HepG2 (cell line): ENCODE measurements around the gene SLC25A22. TPM values are rescaled to one million over a fixed set of nuclear protein-coding genes. Genes with fewer than 3 reads are reported as not detected.

ENCODE experiments used
- ARID4A ChIP-seq: sonication (generic); formaldehyde crosslinking; IDR thresholded peaks from 2 replicates; pipeline ENCODE4 v1.5.0; 2020; ENCODE audit warnings: mild to moderate bottlenecking, missing genetic modification reagents, borderline replicate concordance
- CBFB ChIP-seq: sonication (generic); formaldehyde crosslinking; IDR thresholded peaks from 2 replicates; pipeline ENCODE4 v1.4.0; 2020; ENCODE audit warnings: missing genetic modification reagents
- HNRNPL ChIP-seq: fragments of 200-400 bp; formaldehyde crosslinking; IDR thresholded peaks from 2 replicates; pipeline ENCODE4 v1.6.1; 2017; ENCODE audit warnings: mild to moderate bottlenecking, low read depth, low read length
- IKZF4 ChIP-seq: sonication (generic); formaldehyde crosslinking; IDR thresholded peaks from 2 replicates; pipeline ENCODE4 v1.5.1; 2020; ENCODE audit warnings: borderline replicate concordance, mild to moderate bottlenecking, low read depth, missing genetic modification reagents; ENCODE audit errors: not compliant biosample characterization
- LCORL ChIP-seq, 2 experiments: fragments of 450-650 bp in 1 of 2; sonication (generic) in 1 of 2; formaldehyde crosslinking in 1 of 2; IDR thresholded peaks; 2 replicates each; pipeline versions ENCODE4 v1.5.0 to v1.6.1; 2017 to 2020; ENCODE audit warnings: antibody characterized with exemption in 1 of 2, missing genetic modification reagents in 1 of 2
- NR0B2 ChIP-seq: sonication (generic); formaldehyde crosslinking; IDR thresholded peaks from 2 replicates; pipeline ENCODE4 v1.4.0; 2020; ENCODE audit warnings: mild to moderate bottlenecking, missing genetic modification reagents
- POLR2G ChIP-seq: fragments of 200-400 bp; formaldehyde crosslinking; IDR thresholded peaks from 2 replicates; pipeline ENCODE4 v1.6.1; 2018; ENCODE audit warnings: mild to moderate bottlenecking, low read depth, low read length, moderate library complexity
- RCOR2 ChIP-seq: IDR thresholded peaks from 2 replicates; pipeline ENCODE4 v1.6.1; 2016; ENCODE audit warnings: missing biosample characterization, missing genetic modification reagents
- SMARCC2 ChIP-seq: fragments of 450-650 bp; IDR thresholded peaks from 2 replicates; pipeline ENCODE4 v1.6.1; 2017; ENCODE audit warnings: antibody characterized with exemption, mild to moderate bottlenecking
- TCF12 ChIP-seq, 2 experiments: fragments of 450-650 bp in 1 of 2; sonication (generic) in 1 of 2; formaldehyde crosslinking in 1 of 2; IDR thresholded peaks; 2 replicates each; pipeline versions ENCODE4 v1.6.1 to v1.8.0; 2017 to 2022; ENCODE audit warnings: antibody characterized with exemption in 1 of 2, mild to moderate bottlenecking in 1 of 2, missing genetic modification reagents in 1 of 2, moderate library complexity in 1 of 2
- THAP9 ChIP-seq: sonication (generic); formaldehyde crosslinking; IDR thresholded peaks from 2 replicates; pipeline ENCODE4; 2020; ENCODE audit warnings: missing genetic modification reagents, mild to moderate bottlenecking, borderline replicate concordance
- ZBTB37 ChIP-seq: sonication (generic); formaldehyde crosslinking; IDR thresholded peaks from 2 replicates; pipeline ENCODE4 v1.4.0; 2020; ENCODE audit warnings: mild to moderate bottlenecking, missing genetic modification reagents
- ZBTB7A ChIP-seq: sonication (generic); formaldehyde crosslinking; IDR thresholded peaks from 2 replicates; pipeline ENCODE4 v1.8.0; 2022; ENCODE audit warnings: mild to moderate bottlenecking, missing genetic modification reagents
- ZNF333 ChIP-seq: sonication (generic); formaldehyde crosslinking; IDR thresholded peaks from 2 replicates; pipeline ENCODE4 v1.4.0; 2020; ENCODE audit warnings: mild to moderate bottlenecking, missing genetic modification reagents, borderline replicate concordance
- ZNF747 ChIP-seq: sonication (generic); formaldehyde crosslinking; IDR thresholded peaks from 2 replicates; pipeline ENCODE4 v1.8.1; 2023; ENCODE audit warnings: missing genetic modification reagents, mild to moderate bottlenecking, borderline replicate concordance
- ZUFSP ChIP-seq: sonication (generic); formaldehyde crosslinking; IDR thresholded peaks from 2 replicates; pipeline ENCODE4 v1.9.0; 2021; ENCODE audit warnings: missing genetic modification reagents, mild to moderate bottlenecking, borderline replicate concordance
- polyA plus RNA-seq, 8 experiments: library from polyadenylated mRNA; depleted of rRNA in 3 of 8; stranded (reverse) in 7 of 8; unstranded in 1 of 8; fragments of >200 nt; fragmentation: Illumina TruSeq in 4 of 8; extraction: Trizol in 4 of 8; gene quantifications; 2 replicates each; pipeline versions ENCODE4 v1.2.1 to v1.2.3, GENCODE V29; 2011 to 2016; ENCODE audit warnings: low read depth in 4 of 8, missing spikeins in 1 of 8, mixed read lengths in 1 of 8; ENCODE audit not compliant: insufficient read depth in 1 of 8
- total RNA-seq, 5 experiments: library from RNA; depleted of rRNA; stranded (reverse); fragments of >200 nt; fragmentation: Illumina TruSeq; extraction: Trizol; gene quantifications; 2 replicates each; pipeline ENCODE4 v1.2.3, GENCODE V29; 2016; ENCODE audit warnings: low read depth in 1 of 5

The SLC25A22 gene
- total and polyA plus RNA-seq, 2 of the 13 experiments (the other 11 are each of a cell fraction or from before 2014, with no cell fraction given), result 12.4 to 19.2 TPM

GRCh38 chr11:796565-797295 lies 1.4 kb downstream of the SLC25A22 start (continued):
- no peak for TF ChIP-seq THAP9 (CRISPR knock-in tag)
- TF ChIP-seq HNRNPL, result peak; percentile 89
- 0 out of 2 replicates have a peak, but pooled peaks have one; percentile 31 for TF ChIP-seq ZBTB37 (CRISPR knock-in tag)
- no peak for TF ChIP-seq CBFB (CRISPR knock-in tag)
- 0 out of 2 replicates have a peak, but pooled peaks have one; percentile 56 for TF ChIP-seq ZNF333 (CRISPR knock-in tag)
- no peak for TF ChIP-seq LCORL (IDR thresholded peaks at IDR 0.05)
- 0 out of 2 replicates have a peak, but pooled peaks have one; percentile 11 for TF ChIP-seq LCORL (CRISPR knock-in tag; IDR thresholded peaks at IDR 0.05)
- TF ChIP-seq SMARCC2, result no peak
- peak; percentile 44 for TF ChIP-seq ARID4A (CRISPR knock-in tag)
- TF ChIP-seq ZNF747, result 0 out of 2 replicates have a peak, but pooled peaks have one; percentile 2
- no peak for TF ChIP-seq TCF12 (IDR thresholded peaks at IDR 0.05)
- TF ChIP-seq TCF12 (CRISPR knock-in tag; IDR thresholded peaks at IDR 0.05), result 0 out of 2 replicates have a peak, but pooled peaks have one; percentile 66
- peak; percentile 19; the same call in 1 of the 2 replicates for TF ChIP-seq POLR2G
- peak; percentile 34; the same call in 1 of the 2 replicates for TF ChIP-seq NR0B2 (CRISPR knock-in tag)
- TF ChIP-seq ZUFSP (CRISPR knock-in tag), result no peak
- TF ChIP-seq IKZF4 (CRISPR knock-in tag), result no peak
- TF ChIP-seq RCOR2 (CRISPR knock-in tag), result no peak
- 0 out of 2 replicates have a peak, but pooled peaks have one; percentile 31 for TF ChIP-seq ZBTB7A
